ENCODE results near the gene CBX1.

GRCh38 chr17:48110761-48111160, 9.5 kb upstream of the CBX1 start:
- TF ChIP-seq POLR2A (IDR thresholded peaks at IDR 0.05; ENCODE audit: low read length) (no peak), GATA1 (IDR thresholded peaks at IDR 0.05; ENCODE audit: low read depth, low read length) (no peak)
